ENCODE data around the gene IFT25. TPM values are rescaled to one million over a fixed set of nuclear protein-coding genes. Genes with fewer than 3 reads are reported as not detected.
A peak's percentile ranks its signal among the peaks of the same experiment; 100 is the strongest.

The IFT25 gene
- total RNA-seq, 3 donors from 2014 or later (not counting 1 experiment from before 2014, with no cell fraction given) = 41.5 to 54.6 (median 41.6) TPM

GRCh38 chr1:53891018-53891417 is 54.5 kb downstream of the IFT25 start:
- peak overlapping the region; percentile 92 to 95 for H3K27ac Mint-ChIP-seq
- DNase-seq (no peak), ATAC-seq (no peak)
- peaks cover 0 to 8% of the 10 kb centered on the region in 2 donors for H3K27me3 Mint-ChIP-seq (ENCODE audit: low read depth in 2 of 2)
- H3K9me3 Mint-ChIP-seq = no peaks in the 10 kb centered on the region
- Histone ChIP-seq H3K9me3 (ENCODE audit: control insufficient read depth, insufficient read depth, low read length) (no peaks in the 10 kb centered on the region), H3K4me3 (ENCODE audit: low read length) (no peak overlapping the region), H3K27me3 (ENCODE audit: control insufficient read depth, insufficient read depth, low read length) (no peaks in the 10 kb centered on the region), H3K27ac (ENCODE audit: low read length) (no peak overlapping the region), H3K4me1 (ENCODE audit: control insufficient read depth, insufficient read depth, low read length) (peaks cover 13% of the 10 kb centered on the region), H3K36me3 (ENCODE audit: control insufficient read depth, insufficient read depth, low read length) (peaks cover 2% of the 10 kb centered on the region)
- intact Hi-C loops (cut with micrococcal nuclease) = no loop called here
- H3K4me3 Mint-ChIP-seq = peak overlapping the region; percentile 97
- no peak for TF ChIP-seq CTCF (IDR thresholded peaks at IDR 0.05)
- H3K4me1 Mint-ChIP-seq = peaks cover 30 to 36% of the 10 kb centered on the region in 2 donors
- 95% methylated on average over 2 of the region's 2 CpGs for WGBS (ENCODE audit: insufficient coverage)
- H3K36me3 Mint-ChIP-seq = no peaks in the 10 kb centered on the region

- no peaks in the 10 kb centered on the region for H3K9me3 ChIP-seq (ENCODE audit: control insufficient read depth, insufficient read depth, low read length)
- H3K4me3 Mint-ChIP-seq = peak overlapping the region; percentile 97
- H3K27me3 ChIP-seq (ENCODE audit: control insufficient read depth, insufficient read depth, low read length) = no peaks in the 10 kb centered on the region
- peak overlapping the region; percentile 92 to 95 for H3K27ac Mint-ChIP-seq
- ATAC-seq (no peak), DNase-seq (peak in 1 of 2 donors; percentile 10)
- H3K4me1 Mint-ChIP-seq = peaks cover 30 to 36% of the 10 kb centered on the region in 2 donors
- intact Hi-C loops (cut with micrococcal nuclease) = no loop called here
- H3K4me1 ChIP-seq (ENCODE audit: control insufficient read depth, insufficient read depth, low read length) = peaks cover 13% of the 10 kb centered on the region
- WGBS (ENCODE audit: insufficient coverage) = 87% methylated on average over 7 of the region's 7 CpGs
- peak overlapping the region; percentile 95 for H3K4me3 ChIP-seq (ENCODE audit: low read length)
- H3K9me3 Mint-ChIP-seq = no peaks in the 10 kb centered on the region
- peaks cover 2% of the 10 kb centered on the region for H3K36me3 ChIP-seq (ENCODE audit: control insufficient read depth, insufficient read depth, low read length)
- peaks cover 0 to 5% of the 10 kb centered on the region in 2 donors for H3K27me3 Mint-ChIP-seq (ENCODE audit: low read depth in 2 of 2)
- H3K36me3 Mint-ChIP-seq = no peaks in the 10 kb centered on the region
- H3K27ac ChIP-seq (ENCODE audit: low read length) = no peak overlapping the region
- no peak for TF ChIP-seq CTCF (IDR thresholded peaks at IDR 0.05)
These were observed 55.0 kb downstream of the IFT25 start for GRCh38 chr1:53890522-53890941.

GRCh38 chr1:53889304-53890298 is 55.9 kb downstream of the IFT25 start, which contains the start of gene YIPF1:
TSS of gene YIPF1 (minus strand) at chr1:53889797. CDS start at chr1:53888937, 860 bp downstream.
- Mint-ChIP-seq H3K9me3 (no peaks in the 10 kb centered on the region), H3K27ac (peak within 1 kb of the TSS; percentile 92 to 95), H3K4me1 (peaks cover 37 to 40% of the 10 kb centered on the region in 2 donors), H3K27me3 (ENCODE audit: low read depth in 2 of 2) (peaks cover 0 to 3% of the 10 kb centered on the region in 2 donors), H3K4me3 (peak within 1 kb of the TSS; percentile 97), H3K36me3 (peaks cover 5% of the 10 kb centered on the region)
- Histone ChIP-seq H3K36me3 (ENCODE audit: control insufficient read depth, insufficient read depth, low read length) (peaks cover 2% of the 10 kb centered on the region), H3K4me3 (ENCODE audit: low read length) (peak within 1 kb of the TSS; percentile 95), H3K4me1 (ENCODE audit: control insufficient read depth, insufficient read depth, low read length) (peaks cover 13% of the 10 kb centered on the region), H3K27ac (ENCODE audit: low read length) (peak within 1 kb of the TSS; percentile 61), H3K9me3 (ENCODE audit: control insufficient read depth, insufficient read depth, low read length) (no peaks in the 10 kb centered on the region), H3K27me3 (ENCODE audit: control insufficient read depth, insufficient read depth, low read length) (no peaks in the 10 kb centered on the region)
- DNase-seq (peak; percentile 75 to 91), ATAC-seq (peak; percentile 95 to 98 (median 96))
- intact Hi-C loops (cut with micrococcal nuclease) = loop anchor here (1.0 kb wide), 1 partner anchor 57 kb away; the partner anchor contains the start of gene LRRC42
- 3% methylated on average over 58 of the region's 62 CpGs for WGBS (ENCODE audit: insufficient coverage)
- TF ChIP-seq CTCF (IDR thresholded peaks at IDR 0.05) = no peak

Measured in natural killer cell (primary cell).